Inferior parietal cortex (tissue), 1 donor: ENCODE measurements around the gene SH2D3C.

ENCODE experiments used
- DNase-seq: peaks from one replicate; pipeline ENCODE4 v3.0.0-alpha.2; 2016; ENCODE audit errors: extremely low spot score

SH2D3C gene

GRCh38 chr9:127808347-127809001 lies 30.0 kb upstream of the SH2D3C start:
- DNase-seq: no peak

DNA sequence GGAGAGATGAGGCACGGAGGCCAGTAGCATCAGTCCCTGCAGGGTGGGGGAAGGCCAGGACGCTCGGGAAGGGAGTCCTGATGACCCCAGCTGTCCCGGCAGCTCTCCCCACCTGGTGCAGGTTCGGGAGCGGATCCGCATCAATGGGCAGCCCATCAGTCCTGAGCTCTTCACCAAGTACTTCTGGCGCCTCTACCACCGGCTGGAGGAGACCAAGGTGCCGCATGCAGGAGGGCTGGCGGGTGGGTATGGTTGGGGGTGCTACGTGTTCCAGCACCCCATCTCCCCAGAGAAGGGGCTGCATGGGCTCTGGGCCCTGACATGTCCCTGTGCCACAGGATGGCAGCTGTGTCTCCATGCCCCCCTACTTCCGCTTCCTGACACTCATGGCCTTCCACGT lies 28.4 kb upstream of the SH2D3C start:
- DNase-seq: no peak

DNA sequence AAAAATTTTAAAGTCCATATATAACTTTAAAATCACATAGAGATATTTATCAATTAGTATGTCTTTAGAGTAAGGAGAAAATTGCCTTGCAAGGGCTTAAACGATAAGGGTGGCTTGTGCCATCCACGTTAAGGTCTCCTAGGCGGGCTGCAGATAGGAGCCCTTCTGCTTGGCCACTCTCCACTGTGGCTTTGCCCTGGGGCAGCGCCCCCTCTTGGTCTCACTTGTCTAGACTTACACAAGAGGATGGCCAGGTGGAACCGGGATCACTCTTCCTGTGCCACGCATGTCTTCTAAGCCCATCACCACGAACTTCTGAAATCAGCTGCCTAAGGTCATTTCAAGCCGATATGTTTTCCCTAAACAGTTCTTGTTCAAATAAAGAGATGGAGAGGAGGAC lies 27.2 kb upstream of the SH2D3C start:
- no peak for DNase-seq

- DNase-seq: no peak
These were observed 25.3 kb upstream of the SH2D3C start for GRCh38 chr9:127803507-127804352.

GRCh38 chr9:127802576-127803443 lies 24.3 kb upstream of the SH2D3C start, which contains the start of gene FPGS:
Gene FPGS (plus strand): TSS chr9:127802882. CDS start chr9:127802925, 43 bp downstream.
- DNase-seq: peak; percentile 73

- DNase-seq: peak; percentile 31
These were observed 23.6 kb upstream of the SH2D3C start for GRCh38 chr9:127801955-127802575.

DNA sequence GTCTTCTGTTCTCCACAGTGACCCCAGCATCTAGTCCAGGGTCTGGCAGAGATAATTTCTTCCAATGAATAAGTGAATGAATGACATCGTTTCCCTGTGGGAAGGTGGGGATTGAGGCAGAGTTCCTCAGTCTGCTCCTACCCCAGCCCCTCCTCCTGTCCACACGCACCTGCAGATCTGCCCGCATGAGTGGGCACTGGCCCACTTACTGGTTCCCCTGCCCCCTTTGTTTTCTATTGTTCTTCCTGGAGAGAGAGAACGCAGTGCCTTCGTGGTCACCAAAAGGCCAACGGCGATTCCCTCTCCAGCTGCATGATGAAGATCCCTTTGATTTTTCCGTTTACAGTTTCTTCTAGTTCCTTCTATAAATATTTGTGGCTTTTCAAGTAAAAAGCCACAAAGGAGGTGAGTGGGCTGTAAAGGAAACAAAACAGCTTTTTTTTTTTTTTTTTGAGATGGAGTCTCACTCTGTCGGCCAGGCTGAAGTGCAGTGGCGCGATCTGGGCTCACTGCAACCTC lies 18.4 kb upstream of the SH2D3C start:
- DNase-seq: no peak

DNA sequence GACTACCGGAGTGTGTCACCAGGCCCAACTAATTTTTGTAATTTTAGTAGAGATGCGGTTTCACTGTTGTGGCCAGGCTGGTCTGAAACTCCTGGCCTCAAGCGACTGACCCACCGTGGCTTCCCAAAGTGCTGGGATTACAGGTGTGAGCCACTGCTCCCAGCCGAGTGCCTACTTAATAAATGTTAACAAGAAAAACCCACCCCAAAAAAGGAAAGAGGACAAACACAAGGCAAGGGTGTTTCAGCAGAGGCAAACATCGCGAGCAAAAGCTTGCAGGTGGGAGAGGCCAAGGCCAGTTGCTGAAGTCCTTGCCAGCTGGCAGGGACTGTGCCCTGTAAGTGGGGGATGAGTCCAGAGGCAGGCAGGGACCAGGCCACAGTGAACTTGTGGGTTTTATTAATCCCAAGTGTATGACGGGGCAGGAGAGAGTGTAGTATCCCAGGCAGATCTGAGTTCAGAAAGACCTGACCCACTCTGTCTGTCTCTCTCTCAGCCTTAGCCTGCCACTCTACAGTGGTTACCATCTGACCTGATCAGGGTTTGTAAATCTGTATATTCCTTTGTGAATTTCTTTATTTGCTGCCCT lies 17.9 kb upstream of the SH2D3C start:
- no peak for DNase-seq

DNA sequence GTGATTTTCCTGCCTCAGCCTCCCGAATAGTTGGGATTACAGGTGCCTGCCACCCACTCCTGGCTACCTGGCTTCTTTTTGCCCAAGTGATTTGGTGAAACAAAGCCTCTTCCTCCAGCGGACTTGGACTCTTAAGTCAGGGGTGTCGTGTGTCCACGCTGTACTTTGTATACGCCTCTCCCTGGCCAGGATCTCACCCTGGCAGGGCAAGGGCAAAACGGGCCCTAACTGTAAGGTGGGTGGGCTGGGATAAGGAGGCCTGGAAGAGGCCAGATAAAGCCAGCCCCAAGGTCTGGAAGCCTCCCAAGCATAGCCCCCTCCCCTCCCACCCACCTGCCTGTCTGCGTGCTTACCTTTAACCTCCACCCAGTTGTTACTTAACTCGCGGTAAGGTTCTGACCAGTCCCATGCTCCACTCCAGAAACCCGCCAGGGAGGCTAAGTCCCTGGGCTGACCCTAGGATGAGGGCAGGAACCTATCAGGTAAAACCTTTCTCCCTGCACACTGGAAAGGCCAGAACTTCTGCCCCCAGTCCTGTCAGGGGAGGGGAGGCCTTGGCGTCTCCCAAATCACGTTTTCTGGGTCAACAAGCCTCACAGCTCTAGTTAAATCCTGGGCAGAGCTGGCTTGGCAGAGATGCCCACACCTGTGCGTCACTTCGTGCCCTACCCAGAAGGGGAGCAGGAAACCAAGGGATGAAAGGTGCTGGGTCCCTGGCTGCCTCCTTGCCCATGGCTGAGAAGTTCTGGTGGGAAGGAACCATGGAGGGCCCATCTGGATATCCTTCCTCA lies 15.7 kb upstream of the SH2D3C start:
- DNase-seq: no peak

- no peak for DNase-seq
These were observed 14.7 kb upstream of the SH2D3C start for GRCh38 chr9:127793093-127793708.

DNA sequence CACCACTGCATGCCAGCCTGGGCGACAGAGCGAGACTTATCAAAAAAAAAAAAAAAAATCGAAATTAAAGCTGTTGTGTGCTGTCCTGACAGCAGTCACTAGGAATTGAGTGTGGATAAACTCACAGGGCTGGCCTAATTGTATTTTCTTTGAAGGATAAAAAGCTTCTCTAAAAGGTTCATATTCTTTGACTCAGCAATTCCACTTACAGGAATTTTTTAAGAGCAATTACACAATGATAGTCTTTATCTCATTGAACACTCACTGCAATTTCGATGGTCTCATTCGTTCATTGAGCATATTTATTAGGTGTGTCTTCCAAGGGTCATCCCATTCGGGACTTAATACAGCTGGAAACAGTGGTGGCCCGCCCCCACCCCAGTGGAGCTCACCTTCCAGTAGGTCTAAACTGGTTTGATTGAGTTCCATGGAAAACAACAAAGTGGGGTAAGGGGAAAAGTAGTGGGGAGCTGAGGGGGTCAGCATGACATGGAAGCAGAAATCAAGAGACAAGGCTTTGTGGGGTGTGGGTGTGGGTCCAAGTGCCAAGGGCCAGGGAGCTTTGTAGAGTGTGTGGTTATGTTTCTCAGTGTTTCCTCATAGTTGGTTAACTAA lies 14.1 kb upstream of the SH2D3C start:
- DNase-seq: no peak

GRCh38 chr9:127791085-127791484 lies 12.6 kb upstream of the SH2D3C start:
- no peak for DNase-seq

GRCh38 chr9:127790094-127790855 lies 11.8 kb upstream of the SH2D3C start:
- no peak for DNase-seq

GRCh38 chr9:127789179-127789578 lies 10.7 kb upstream of the SH2D3C start:
- DNase-seq: no peak

DNA sequence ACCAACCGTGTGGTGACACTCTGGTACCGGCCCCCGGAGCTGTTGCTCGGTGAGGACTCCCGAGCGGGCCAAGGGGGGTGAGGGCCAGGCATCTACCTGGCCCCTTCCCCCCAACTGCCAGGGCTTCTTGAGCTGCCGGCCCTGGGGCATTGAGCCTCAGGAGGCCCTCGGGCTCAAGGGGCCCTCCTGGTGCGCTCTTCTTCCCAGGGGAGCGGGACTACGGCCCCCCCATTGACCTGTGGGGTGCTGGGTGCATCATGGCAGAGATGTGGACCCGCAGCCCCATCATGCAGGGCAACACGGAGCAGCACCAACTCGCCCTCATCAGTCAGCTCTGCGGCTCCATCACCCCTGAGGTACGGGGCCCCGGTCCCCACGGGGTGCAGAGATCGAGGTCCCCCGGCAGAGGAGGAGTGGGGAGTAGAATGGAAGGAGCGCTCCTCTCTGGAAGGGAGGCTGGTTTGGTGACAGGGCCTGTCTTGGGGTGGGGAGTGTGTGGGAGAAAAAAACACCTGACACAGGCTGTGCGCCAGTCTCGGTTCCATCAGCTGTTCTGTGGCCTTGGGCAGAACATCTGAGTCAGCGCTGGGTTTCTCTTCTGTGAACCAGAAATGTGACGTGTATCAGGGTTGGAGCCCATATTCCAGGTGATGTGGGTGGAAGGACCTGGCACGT lies 10.0 kb upstream of the SH2D3C start:
- DNase-seq: no peak

GRCh38 chr9:127786773-127787104 lies 8.3 kb upstream of the SH2D3C start:
- DNase-seq: no peak

GRCh38 chr9:127785933-127786772 lies 7.7 kb upstream of the SH2D3C start, which contains the start of gene CDK9:
Gene CDK9 (plus strand): TSS chr9:127786034. CDS start chr9:127786149, 115 bp downstream.
- peak; percentile 86 for DNase-seq
